Measurements from ENCODE around the gene CBFB. TPM values are rescaled to one million over a fixed set of nuclear protein-coding genes. Genes with fewer than 3 reads are reported as not detected.

The CBFB gene
- total and polyA plus RNA-seq, 9 of the 15 experiments (the other 6 are each of a cell fraction or from before 2014, with no cell fraction given): 22.0 to 112 (median 66.5) TPM

DNA sequence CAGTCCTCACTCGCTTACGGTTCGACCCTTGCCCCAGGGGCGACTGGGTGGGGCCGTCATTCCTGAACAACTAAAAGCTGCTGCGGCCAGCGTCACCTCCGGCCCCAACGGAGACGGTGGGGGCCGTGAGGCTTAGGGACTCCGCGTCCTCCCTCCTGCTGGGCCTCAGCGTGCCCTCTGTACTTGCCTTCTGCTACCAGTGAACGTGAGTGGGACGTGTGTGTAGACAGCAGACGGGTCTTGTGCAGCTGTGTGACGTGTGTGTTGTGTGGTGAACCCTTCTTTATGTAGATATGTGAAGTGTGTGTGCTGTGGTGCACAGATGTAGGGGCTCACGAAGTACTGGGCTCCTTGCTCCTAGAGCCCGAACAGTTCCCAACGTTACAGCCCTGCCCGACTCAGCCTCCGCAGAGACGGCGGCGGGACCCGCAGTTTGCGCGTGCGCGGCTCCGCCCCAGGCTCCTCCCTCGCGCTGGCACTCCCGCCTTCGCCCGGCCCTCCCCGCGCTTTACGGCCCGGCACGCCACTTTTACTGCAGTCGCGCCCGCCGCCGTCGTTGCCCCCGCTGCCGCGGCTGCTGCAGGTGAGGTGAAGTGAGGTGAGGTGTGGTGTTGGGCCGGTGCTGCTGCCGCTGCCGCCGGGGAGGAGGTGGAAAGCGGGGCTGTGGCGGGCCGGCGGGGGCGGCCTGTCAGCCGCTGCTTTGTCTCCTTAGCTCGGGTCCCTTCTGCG is 80.6 kb downstream of the CBFB start, which contains the start of gene PHAF1 (continued):
- TF ChIP-seq, protein P1, sequence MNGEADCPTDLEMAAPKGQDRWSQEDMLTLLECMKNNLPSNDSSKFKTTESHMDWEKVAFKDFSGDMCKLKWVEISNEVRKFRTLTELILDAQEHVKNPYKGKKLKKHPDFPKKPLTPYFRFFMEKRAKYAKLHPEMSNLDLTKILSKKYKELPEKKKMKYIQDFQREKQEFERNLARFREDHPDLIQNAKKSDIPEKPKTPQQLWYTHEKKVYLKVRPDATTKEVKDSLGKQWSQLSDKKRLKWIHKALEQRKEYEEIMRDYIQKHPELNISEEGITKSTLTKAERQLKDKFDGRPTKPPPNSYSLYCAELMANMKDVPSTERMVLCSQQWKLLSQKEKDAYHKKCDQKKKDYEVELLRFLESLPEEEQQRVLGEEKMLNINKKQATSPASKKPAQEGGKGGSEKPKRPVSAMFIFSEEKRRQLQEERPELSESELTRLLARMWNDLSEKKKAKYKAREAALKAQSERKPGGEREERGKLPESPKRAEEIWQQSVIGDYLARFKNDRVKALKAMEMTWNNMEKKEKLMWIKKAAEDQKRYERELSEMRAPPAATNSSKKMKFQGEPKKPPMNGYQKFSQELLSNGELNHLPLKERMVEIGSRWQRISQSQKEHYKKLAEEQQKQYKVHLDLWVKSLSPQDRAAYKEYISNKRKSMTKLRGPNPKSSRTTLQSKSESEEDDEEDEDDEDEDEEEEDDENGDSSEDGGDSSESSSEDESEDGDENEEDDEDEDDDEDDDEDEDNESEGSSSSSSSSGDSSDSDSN (IDR thresholded peaks at IDR 0.05; ENCODE audit: borderline replicate concordance in 1 of 2, low read depth in 2 of 2, low read length in 2 of 2): no peak
- TF ChIP-seq, protein P2, sequence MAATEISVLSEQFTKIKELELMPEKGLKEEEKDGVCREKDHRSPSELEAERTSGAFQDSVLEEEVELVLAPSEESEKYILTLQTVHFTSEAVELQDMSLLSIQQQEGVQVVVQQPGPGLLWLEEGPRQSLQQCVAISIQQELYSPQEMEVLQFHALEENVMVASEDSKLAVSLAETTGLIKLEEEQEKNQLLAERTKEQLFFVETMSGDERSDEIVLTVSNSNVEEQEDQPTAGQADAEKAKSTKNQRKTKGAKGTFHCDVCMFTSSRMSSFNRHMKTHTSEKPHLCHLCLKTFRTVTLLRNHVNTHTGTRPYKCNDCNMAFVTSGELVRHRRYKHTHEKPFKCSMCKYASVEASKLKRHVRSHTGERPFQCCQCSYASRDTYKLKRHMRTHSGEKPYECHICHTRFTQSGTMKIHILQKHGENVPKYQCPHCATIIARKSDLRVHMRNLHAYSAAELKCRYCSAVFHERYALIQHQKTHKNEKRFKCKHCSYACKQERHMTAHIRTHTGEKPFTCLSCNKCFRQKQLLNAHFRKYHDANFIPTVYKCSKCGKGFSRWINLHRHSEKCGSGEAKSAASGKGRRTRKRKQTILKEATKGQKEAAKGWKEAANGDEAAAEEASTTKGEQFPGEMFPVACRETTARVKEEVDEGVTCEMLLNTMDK (IDR thresholded peaks at IDR 0.05; ENCODE audit: borderline replicate concordance, insufficient read depth, low read depth, low read length, poor library complexity, severe bottlenecking): no peak
- TF ChIP-seq, protein P3, sequence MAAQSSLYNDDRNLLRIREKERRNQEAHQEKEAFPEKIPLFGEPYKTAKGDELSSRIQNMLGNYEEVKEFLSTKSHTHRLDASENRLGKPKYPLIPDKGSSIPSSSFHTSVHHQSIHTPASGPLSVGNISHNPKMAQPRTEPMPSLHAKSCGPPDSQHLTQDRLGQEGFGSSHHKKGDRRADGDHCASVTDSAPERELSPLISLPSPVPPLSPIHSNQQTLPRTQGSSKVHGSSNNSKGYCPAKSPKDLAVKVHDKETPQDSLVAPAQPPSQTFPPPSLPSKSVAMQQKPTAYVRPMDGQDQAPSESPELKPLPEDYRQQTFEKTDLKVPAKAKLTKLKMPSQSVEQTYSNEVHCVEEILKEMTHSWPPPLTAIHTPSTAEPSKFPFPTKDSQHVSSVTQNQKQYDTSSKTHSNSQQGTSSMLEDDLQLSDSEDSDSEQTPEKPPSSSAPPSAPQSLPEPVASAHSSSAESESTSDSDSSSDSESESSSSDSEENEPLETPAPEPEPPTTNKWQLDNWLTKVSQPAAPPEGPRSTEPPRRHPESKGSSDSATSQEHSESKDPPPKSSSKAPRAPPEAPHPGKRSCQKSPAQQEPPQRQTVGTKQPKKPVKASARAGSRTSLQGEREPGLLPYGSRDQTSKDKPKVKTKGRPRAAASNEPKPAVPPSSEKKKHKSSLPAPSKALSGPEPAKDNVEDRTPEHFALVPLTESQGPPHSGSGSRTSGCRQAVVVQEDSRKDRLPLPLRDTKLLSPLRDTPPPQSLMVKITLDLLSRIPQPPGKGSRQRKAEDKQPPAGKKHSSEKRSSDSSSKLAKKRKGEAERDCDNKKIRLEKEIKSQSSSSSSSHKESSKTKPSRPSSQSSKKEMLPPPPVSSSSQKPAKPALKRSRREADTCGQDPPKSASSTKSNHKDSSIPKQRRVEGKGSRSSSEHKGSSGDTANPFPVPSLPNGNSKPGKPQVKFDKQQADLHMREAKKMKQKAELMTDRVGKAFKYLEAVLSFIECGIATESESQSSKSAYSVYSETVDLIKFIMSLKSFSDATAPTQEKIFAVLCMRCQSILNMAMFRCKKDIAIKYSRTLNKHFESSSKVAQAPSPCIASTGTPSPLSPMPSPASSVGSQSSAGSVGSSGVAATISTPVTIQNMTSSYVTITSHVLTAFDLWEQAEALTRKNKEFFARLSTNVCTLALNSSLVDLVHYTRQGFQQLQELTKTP (IDR thresholded peaks at IDR 0.05; ENCODE audit: low read depth in 1 of 2, partially characterized antibody in 2 of 2): no peak
- TF ChIP-seq ZNF695 (CRISPR knock-in tag; IDR thresholded peaks at IDR 0.05) (no peak), PCBP2 (IDR thresholded peaks at IDR 0.05; ENCODE audit: low read depth, low read length, poor library complexity, severe bottlenecking) (no peak), SPI1 (IDR thresholded peaks at IDR 0.05; ENCODE audit: borderline replicate concordance, low read depth, low read length) (no peak), FOXA3 (CRISPR knock-in tag; conservative IDR thresholded peaks at IDR 0.05 in 1 of 2, IDR thresholded peaks at IDR 0.05 in 1 of 2) (0 out of 4 replicates have a peak, but pooled peaks of 1 of the 2 experiments have one; percentile 5), HNRNPL (IDR thresholded peaks at IDR 0.05; ENCODE audit: low read depth, low read length) (peak; percentile 67; the same call in 1 of the 2 replicates), ZNF76 (CRISPR knock-in tag; IDR thresholded peaks at IDR 0.05; ENCODE audit: borderline replicate concordance) (no peak), POLR2B (IDR thresholded peaks at IDR 0.05; ENCODE audit: low read depth, partially characterized antibody) (peak; percentile 88), RBM25 (IDR thresholded peaks at IDR 0.05; ENCODE audit: low read depth, low read length, severe bottlenecking) (no peak)
- TF ChIP-seq, protein P4, sequence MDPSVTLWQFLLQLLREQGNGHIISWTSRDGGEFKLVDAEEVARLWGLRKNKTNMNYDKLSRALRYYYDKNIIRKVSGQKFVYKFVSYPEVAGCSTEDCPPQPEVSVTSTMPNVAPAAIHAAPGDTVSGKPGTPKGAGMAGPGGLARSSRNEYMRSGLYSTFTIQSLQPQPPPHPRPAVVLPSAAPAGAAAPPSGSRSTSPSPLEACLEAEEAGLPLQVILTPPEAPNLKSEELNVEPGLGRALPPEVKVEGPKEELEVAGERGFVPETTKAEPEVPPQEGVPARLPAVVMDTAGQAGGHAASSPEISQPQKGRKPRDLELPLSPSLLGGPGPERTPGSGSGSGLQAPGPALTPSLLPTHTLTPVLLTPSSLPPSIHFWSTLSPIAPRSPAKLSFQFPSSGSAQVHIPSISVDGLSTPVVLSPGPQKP (CRISPR knock-in tag; IDR thresholded peaks at IDR 0.05): no peak
- TF ChIP-seq, protein P5, sequence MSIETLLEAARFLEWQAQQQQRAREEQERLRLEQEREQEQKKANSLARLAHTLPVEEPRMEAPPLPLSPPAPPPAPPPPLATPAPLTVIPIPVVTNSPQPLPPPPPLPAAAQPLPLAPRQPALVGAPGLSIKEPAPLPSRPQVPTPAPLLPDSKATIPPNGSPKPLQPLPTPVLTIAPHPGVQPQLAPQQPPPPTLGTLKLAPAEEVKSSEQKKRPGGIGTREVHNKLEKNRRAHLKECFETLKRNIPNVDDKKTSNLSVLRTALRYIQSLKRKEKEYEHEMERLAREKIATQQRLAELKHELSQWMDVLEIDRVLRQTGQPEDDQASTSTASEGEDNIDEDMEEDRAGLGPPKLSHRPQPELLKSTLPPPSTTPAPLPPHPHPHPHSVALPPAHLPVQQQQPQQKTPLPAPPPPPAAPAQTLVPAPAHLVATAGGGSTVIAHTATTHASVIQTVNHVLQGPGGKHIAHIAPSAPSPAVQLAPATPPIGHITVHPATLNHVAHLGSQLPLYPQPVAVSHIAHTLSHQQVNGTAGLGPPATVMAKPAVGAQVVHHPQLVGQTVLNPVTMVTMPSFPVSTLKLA (conservative IDR thresholded peaks at IDR 0.05): peak in 1 of 2 experiments; percentile 70; a peak in 1 of 4 replicates
